HEK293T (cell line): ENCODE measurements around the gene ANTXR2.

Experiments
- ARNT ChIP-seq: fragments of 450-650 bp; IDR thresholded peaks from 2 replicates; pipeline ENCODE4 v1.6.1; 2017; ENCODE audit warnings: mild to moderate bottlenecking
- L3MBTL2 ChIP-seq: fragments of 450-650 bp; conservative IDR thresholded peaks from 2 replicates; pipeline ENCODE4 v1.6.1; 2016; ENCODE audit warnings: mild to moderate bottlenecking

- no peak for TF ChIP-seq ARNT
- no peak for TF ChIP-seq L3MBTL2
Measured at GRCh38 chr4:79993476-79993875, 79.6 kb downstream of the ANTXR2 start.
